CD4-positive, alpha-beta memory T cell (primary cell): ENCODE results near the gene MAPKBP1. TPM values are rescaled to one million over a fixed set of nuclear protein-coding genes. Genes with fewer than 3 reads are reported as not detected.
A peak's percentile ranks its signal among the peaks of the same experiment; 100 is the strongest.

ENCODE experiments used
- CTCF ChIA-PET: fragments of 350-600 bp; sonication (Branson Sonifier 250); formaldehyde crosslinking; loops from one replicate; lab custom pipeline; 2021; ENCODE audit warnings: inconsistent platforms; ENCODE audit not compliant: partially characterized antibody; lab: Charles Lee
- POLR2A ChIA-PET: fragments of 350-600 bp; sonication (Branson Sonifier 250); formaldehyde crosslinking; loops from one replicate; lab custom pipeline; 2021; ENCODE audit not compliant: partially characterized antibody; lab: Charles Lee
- DNase-seq, 5 donors: peaks; one replicate each; pipeline versions ENCODE4 v3.0.0 to v3.0.0-alpha.2; 2020 to 2022; ENCODE audit warnings: mixed read lengths in 1 of 5
- H3K27ac ChIP-seq: one replicate; pipeline ENCODE4 v1.7.0; 2013; ENCODE audit warnings: low read depth, low read length
- H3K27me3 ChIP-seq: 2 replicates; pipeline ENCODE4 v1.7.0; 2013; ENCODE audit warnings: mild to moderate bottlenecking, low read length, moderate library complexity; ENCODE audit not compliant: insufficient read depth
- H3K36me3 ChIP-seq: 2 replicates; pipeline ENCODE4 v1.7.0; 2013; ENCODE audit warnings: mild to moderate bottlenecking, low read length, moderate library complexity; ENCODE audit not compliant: insufficient read depth
- H3K4me1 ChIP-seq: 2 replicates; pipeline ENCODE4 v1.7.0; 2013; ENCODE audit warnings: mild to moderate bottlenecking, low read length, moderate library complexity; ENCODE audit not compliant: insufficient read depth
- H3K4me3 ChIP-seq, 2 donors: one replicate each; pipeline ENCODE4 v1.7.0; 2013; ENCODE audit warnings: low read length in 2 of 2, mild to moderate bottlenecking in 1 of 2
- H3K9me3 ChIP-seq, 2 donors: one replicate each; pipeline ENCODE4 v1.7.0; 2013; ENCODE audit warnings: low read length in 2 of 2, control low read depth in 1 of 2; ENCODE audit not compliant: control insufficient read depth in 1 of 2
- H3K27ac Mint-ChIP-seq, 7 donors: one replicate each; pipeline ENCODE4 v1.8.0; 2020 to 2021; ENCODE audit warnings: mixed read lengths in 7 of 7, mild to moderate bottlenecking in 6 of 7, inconsistent platforms in 3 of 7, moderate library complexity in 3 of 7
- H3K27me3 Mint-ChIP-seq, 2 donors: one replicate each; pipeline ENCODE4 v1.8.0; 2020 to 2021; ENCODE audit warnings: mixed read lengths in 2 of 2
- H3K36me3 Mint-ChIP-seq, 2 donors: one replicate each; pipeline ENCODE4 v1.8.0; 2020 to 2021; ENCODE audit warnings: mixed read lengths in 2 of 2, inconsistent platforms in 1 of 2, mild to moderate bottlenecking in 1 of 2
- H3K4me1 Mint-ChIP-seq, 4 donors: one replicate each; pipeline ENCODE4 v1.8.0; 2020 to 2021; ENCODE audit warnings: mixed read lengths in 4 of 4, mild to moderate bottlenecking in 1 of 4
- H3K4me3 Mint-ChIP-seq, 8 donors: one replicate each; pipeline ENCODE4 v1.8.0; 2020 to 2021; ENCODE audit warnings: mixed read lengths in 8 of 8, mild to moderate bottlenecking in 7 of 8, moderate library complexity in 6 of 8, inconsistent platforms in 3 of 8
- H3K9me3 Mint-ChIP-seq, 8 donors: one replicate each; pipeline ENCODE4 v1.8.0; 2020 to 2021; ENCODE audit warnings: mixed read lengths in 8 of 8, mild to moderate bottlenecking in 5 of 8, inconsistent platforms in 3 of 8, moderate library complexity in 1 of 8
- intact Hi-C: fragments of 100-400 bp; cut with micrococcal nuclease; formaldehyde crosslinking; loops from one replicate; pipeline ENCODE4 v1.15.1; 2023
- polyA plus RNA-seq, 2 donors: library from polyadenylated mRNA; unstranded; fragments of 300-500 nt; fragmentation: Illumina TruSeq; gene quantifications; one replicate each; pipeline ENCODE4 v1.2.3, GENCODE V29; 2021
- total RNA-seq, 2 experiments: library from RNA; stranded (reverse); gene quantifications; one replicate each; pipeline ENCODE4 v1.2.3, GENCODE V29; 2021

Gene MAPKBP1
- total and polyA plus RNA-seq, 4 experiments from 2014 or later, result 0.87 to 42.6 (median 21.7) TPM

DNA sequence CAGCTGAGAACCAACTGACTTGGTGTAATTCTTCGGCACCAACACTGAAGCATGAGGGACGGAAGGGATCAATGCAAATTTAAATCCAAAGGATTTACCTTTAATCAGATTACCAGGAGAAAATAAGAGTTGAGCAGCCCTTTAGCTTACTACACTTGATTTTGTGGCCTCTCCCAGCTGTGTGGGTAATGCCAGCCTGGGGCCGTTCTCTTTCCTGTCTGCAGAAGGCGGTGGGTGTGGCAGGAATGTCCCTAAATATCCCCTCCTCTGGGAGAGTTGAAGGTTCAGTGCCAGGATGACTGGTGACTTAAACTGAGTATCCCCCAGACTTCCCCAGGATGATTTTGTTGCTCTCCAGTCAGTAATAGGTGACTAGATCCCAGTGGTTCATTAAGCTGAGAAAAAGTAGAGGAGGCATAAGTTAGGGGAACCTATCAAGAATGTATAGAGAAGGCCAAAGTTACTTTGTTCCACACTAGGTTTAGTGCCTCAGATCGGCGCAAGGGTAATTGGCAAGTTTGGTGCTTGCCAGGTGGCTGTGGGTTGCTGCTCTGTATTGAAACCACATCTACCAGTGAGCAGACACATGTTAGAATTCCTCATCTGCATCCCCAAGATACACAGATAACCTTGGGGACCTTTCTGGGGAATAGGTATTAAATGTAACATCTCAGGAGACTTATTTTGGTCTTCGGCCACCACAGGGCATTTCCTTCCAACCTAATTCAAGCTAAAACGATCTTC, 23.1 kb downstream of the MAPKBP1 start:
- Histone ChIP-seq H3K9me3 (no peaks in the 10 kb centered on the region), H3K27ac (no peak overlapping the region), H3K27me3 (no peaks in the 10 kb centered on the region), H3K4me1 (no peaks in the 10 kb centered on the region), H3K4me3 (no peak overlapping the region), H3K36me3 (peaks cover 6% of the 10 kb centered on the region)
- peak overlapping the region in 3 of 7 donors; percentile 29 to 42 (median 41) for H3K27ac Mint-ChIP-seq
- intact Hi-C loops, result no loop called here
- CTCF ChIA-PET, result interaction anchor here (1.0 to 1.2 kb wide), 2 partner anchors 13 to 23 kb away, joined by 3 read pairs; partner anchors contain the start of gene MAPKBP1
- POLR2A ChIA-PET, result interaction anchor here (1.1 kb wide), 1 partner anchor 98 kb away, joined by 3 read pairs; no protein-coding TSS in a partner anchor
- peaks cover 0 to 2% (median 0%) of the 10 kb centered on the region in 8 donors for H3K9me3 Mint-ChIP-seq
- H3K36me3 Mint-ChIP-seq, result peaks cover 20 to 25% of the 10 kb centered on the region in 2 donors
- no peak overlapping the region for H3K4me3 Mint-ChIP-seq
- DNase-seq, result no peak
- no peaks in the 10 kb centered on the region for H3K27me3 Mint-ChIP-seq
- H3K4me1 Mint-ChIP-seq, result peaks cover 12 to 16% (median 13%) of the 10 kb centered on the region in 4 donors

- H3K4me1 ChIP-seq, result no peaks in the 10 kb centered on the region
- H3K27me3 Mint-ChIP-seq, result no peaks in the 10 kb centered on the region
- intact Hi-C loops, result no loop called here
- H3K4me3 Mint-ChIP-seq, result no peak overlapping the region
- peaks cover 6% of the 10 kb centered on the region for H3K36me3 ChIP-seq
- H3K36me3 Mint-ChIP-seq, result peaks cover 20 to 28% of the 10 kb centered on the region in 2 donors
- H3K9me3 ChIP-seq, result no peaks in the 10 kb centered on the region
- DNase-seq, result no peak
- no peak overlapping the region for H3K27ac ChIP-seq
- ChIA-PET POLR2A (no interaction called here), CTCF (interaction anchor here (1.5 kb wide), 1 partner anchor 25 kb away, joined by 6 read pairs; the partner anchor contains the start of gene MAPKBP1)
- no peaks in the 10 kb centered on the region for H3K27me3 ChIP-seq
- H3K4me1 Mint-ChIP-seq, result peaks cover 11 to 13% (median 12%) of the 10 kb centered on the region in 4 donors
- H3K27ac Mint-ChIP-seq, result peak overlapping the region in 3 of 7 donors; percentile 14 to 77 (median 53)
- H3K4me3 ChIP-seq, result no peak overlapping the region
- peaks cover 0 to 2% (median 0%) of the 10 kb centered on the region in 8 donors for H3K9me3 Mint-ChIP-seq
Measured at GRCh38 chr15:41798607-41799487, 24.6 kb downstream of the MAPKBP1 start.

DNA sequence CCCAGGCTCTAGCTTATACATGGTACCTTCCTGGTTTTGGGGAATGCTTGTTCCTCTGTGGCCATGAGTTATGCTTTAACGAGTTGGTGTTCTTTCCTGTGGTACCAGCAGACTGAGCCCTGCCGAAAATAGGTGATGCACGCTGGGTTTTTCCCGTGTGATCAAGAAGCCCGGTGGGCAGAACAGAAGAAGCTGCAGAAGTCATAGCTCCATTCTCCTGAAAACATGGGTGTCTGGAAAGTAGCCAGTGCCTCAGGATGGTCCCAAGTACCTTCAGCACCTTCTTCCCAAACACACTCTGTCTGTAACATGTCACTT, 25.2 kb downstream of the MAPKBP1 start:
- H3K9me3 ChIP-seq, result no peaks in the 10 kb centered on the region
- peaks cover 0 to 2% (median 0%) of the 10 kb centered on the region in 8 donors for H3K9me3 Mint-ChIP-seq
- H3K4me1 ChIP-seq, result no peaks in the 10 kb centered on the region
- peaks cover 11 to 15% (median 12%) of the 10 kb centered on the region in 4 donors for H3K4me1 Mint-ChIP-seq
- intact Hi-C loops, result no loop called here
- H3K27ac Mint-ChIP-seq, result no peak overlapping the region
- H3K27me3 ChIP-seq, result no peaks in the 10 kb centered on the region
- no peak overlapping the region for H3K4me3 ChIP-seq
- H3K36me3 ChIP-seq, result peaks cover 6% of the 10 kb centered on the region
- peaks cover 20 to 31% of the 10 kb centered on the region in 2 donors for H3K36me3 Mint-ChIP-seq
- ChIA-PET POLR2A (no interaction called here), CTCF (interaction anchor here (1.5 kb wide), 1 partner anchor 25 kb away, joined by 6 read pairs; the partner anchor contains the start of gene MAPKBP1)
- no peaks in the 10 kb centered on the region for H3K27me3 Mint-ChIP-seq
- DNase-seq, result no peak
- no peak overlapping the region for H3K27ac ChIP-seq
- H3K4me3 Mint-ChIP-seq, result no peak overlapping the region

DNA sequence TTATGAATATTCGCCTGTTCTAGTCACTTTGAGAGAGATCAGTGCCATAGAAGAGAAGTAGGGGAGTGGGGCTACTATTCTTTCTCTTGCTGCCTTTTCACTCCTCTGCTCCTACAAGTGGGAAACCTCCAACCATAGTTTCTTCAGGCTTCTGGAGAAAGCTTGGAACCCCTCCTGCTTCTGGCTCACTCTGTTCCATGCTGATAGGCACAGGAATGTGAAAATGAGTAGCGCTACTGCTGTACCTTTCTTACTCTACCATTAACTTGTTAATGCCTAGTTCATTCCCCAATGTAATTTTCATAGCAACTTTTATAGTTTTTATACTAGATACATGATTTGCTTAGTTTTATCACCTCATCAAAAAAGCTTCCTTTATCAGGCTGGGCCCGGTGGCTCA, 26.9 kb downstream of the MAPKBP1 start:
- peaks cover 20 to 36% of the 10 kb centered on the region in 2 donors for H3K36me3 Mint-ChIP-seq
- H3K27me3 ChIP-seq, result no peaks in the 10 kb centered on the region
- intact Hi-C loops, result no loop called here
- ChIA-PET CTCF (interaction anchor here (2.9 kb wide), 1 partner anchor 28 kb away, joined by 13 read pairs; the partner anchor contains the start of gene MAPKBP1), POLR2A (no interaction called here)
- H3K4me3 ChIP-seq, result no peak overlapping the region
- no peak overlapping the region for H3K27ac Mint-ChIP-seq
- peaks cover 2 to 11% (median 6%) of the 10 kb centered on the region in 4 donors for H3K4me1 Mint-ChIP-seq
- DNase-seq, result no peak
- peaks cover 6% of the 10 kb centered on the region for H3K36me3 ChIP-seq
- no peaks in the 10 kb centered on the region for H3K4me1 ChIP-seq
- H3K9me3 ChIP-seq, result no peaks in the 10 kb centered on the region
- H3K9me3 Mint-ChIP-seq, result peaks cover 0 to 4% (median 0%) of the 10 kb centered on the region in 8 donors
- no peak overlapping the region for H3K4me3 Mint-ChIP-seq
- no peaks in the 10 kb centered on the region for H3K27me3 Mint-ChIP-seq
- no peak overlapping the region for H3K27ac ChIP-seq

GRCh38 chr15:41801850-41802455, 27.7 kb downstream of the MAPKBP1 start:
- DNase-seq, result no peak
- Mint-ChIP-seq H3K27me3 (no peaks in the 10 kb centered on the region), H3K4me1 (peaks cover 0 to 8% (median 5%) of the 10 kb centered on the region in 4 donors), H3K4me3 (no peak overlapping the region), H3K36me3 (peaks cover 20 to 38% of the 10 kb centered on the region in 2 donors), H3K27ac (no peak overlapping the region), H3K9me3 (peaks cover 0 to 4% (median 0%) of the 10 kb centered on the region in 8 donors)
- ChIA-PET POLR2A (no interaction called here), CTCF (interaction anchor here (0.7 to 2.9 kb wide), 4 partner anchors 9 to 199 kb away, joined by 3 to 13 read pairs (median 5); partner anchors contain the start of gene MAPKBP1)
- peaks cover 6% of the 10 kb centered on the region for H3K36me3 ChIP-seq
- H3K27me3 ChIP-seq, result no peaks in the 10 kb centered on the region
- no peak overlapping the region for H3K4me3 ChIP-seq
- no peak overlapping the region for H3K27ac ChIP-seq
- H3K9me3 ChIP-seq, result no peaks in the 10 kb centered on the region
- intact Hi-C loops, result no loop called here
- no peaks in the 10 kb centered on the region for H3K4me1 ChIP-seq

DNA sequence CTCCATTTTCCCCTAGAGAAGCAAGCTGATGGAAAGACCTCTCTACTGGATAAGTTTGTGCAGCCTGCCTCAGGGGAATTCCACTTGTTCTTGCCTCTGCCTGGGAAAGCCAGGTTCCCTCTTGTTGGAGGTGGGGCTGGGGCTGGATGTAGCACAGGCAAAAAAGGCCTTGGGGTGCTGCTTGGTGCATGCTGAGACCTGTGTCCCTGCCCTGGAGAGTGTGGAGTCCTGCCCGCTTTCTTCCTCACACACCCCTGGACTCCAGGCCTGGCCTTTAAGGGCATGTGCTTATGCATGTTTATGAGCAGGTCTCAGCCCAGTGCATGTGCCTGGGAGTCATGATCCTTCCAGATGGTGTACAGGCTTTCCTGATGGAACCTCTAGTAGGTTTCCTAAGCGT, 30.1 kb downstream of the MAPKBP1 start:
- intact Hi-C loops, result no loop called here
- Histone ChIP-seq H3K9me3 (no peaks in the 10 kb centered on the region), H3K4me1 (no peaks in the 10 kb centered on the region), H3K4me3 (no peak overlapping the region), H3K27me3 (no peaks in the 10 kb centered on the region), H3K36me3 (peaks cover 6% of the 10 kb centered on the region), H3K27ac (no peak overlapping the region)
- peaks cover 0 to 8% (median 2%) of the 10 kb centered on the region in 4 donors for H3K4me1 Mint-ChIP-seq
- no peaks in the 10 kb centered on the region for H3K27me3 Mint-ChIP-seq
- H3K9me3 Mint-ChIP-seq, result peaks cover 0 to 2% (median 0%) of the 10 kb centered on the region in 8 donors
- H3K36me3 Mint-ChIP-seq, result peaks cover 16 to 38% of the 10 kb centered on the region in 2 donors
- no peak for DNase-seq
- no peak overlapping the region for H3K4me3 Mint-ChIP-seq
- CTCF ChIA-PET, result interaction anchor here (0.7 to 10.2 kb wide), 2 partner anchors 29 to 202 kb away, joined by 3 to 327 read pairs; partner anchors contain the start of gene MAPKBP1
- peak overlapping the region in 2 of 7 donors; percentile 10 to 38 for H3K27ac Mint-ChIP-seq
- POLR2A ChIA-PET, result no interaction called here
